Stimulated activated effector memory CD8-positive, alpha-beta T cell treated with anti-CD3 and anti-CD28 coated beads, Interleukin-12 subunit alpha, Interleukin-12 subunit beta, amount 100 ng/mL, for 72 hours (primary cell): ENCODE measurements around the gene MPC2.
"Not testable (repeated sequence)": the region's sequence is repeated elsewhere in the genome, so short reads cannot be mapped to it uniquely, and the experiment has no call there.

Experiments
- ATAC-seq: fragments of 150-1000 bp; cut with Tn5 transposase; 2 replicates; pipeline ENCODE4 v1.10.0; 2021
- DNase-seq, 2 donors: peaks; one replicate each; pipeline ENCODE4 v3.0.0; 2021 to 2022; ENCODE audit warnings: low spot score in 2 of 2
- H3K27ac Mint-ChIP-seq: one replicate; pipeline ENCODE4 v1.8.0; 2022; ENCODE audit warnings: mild to moderate bottlenecking, mixed read lengths
- H3K36me3 Mint-ChIP-seq: one replicate; pipeline ENCODE4 v1.8.0; 2022; ENCODE audit warnings: mild to moderate bottlenecking, mixed read lengths
- H3K4me1 Mint-ChIP-seq: one replicate; pipeline ENCODE4 v1.8.0; 2022; ENCODE audit warnings: mixed read lengths
- H3K4me3 Mint-ChIP-seq: one replicate; pipeline ENCODE4 v1.8.0; 2022; ENCODE audit warnings: mild to moderate bottlenecking, mixed read lengths
- H3K9me3 Mint-ChIP-seq: one replicate; pipeline ENCODE4 v1.8.0; 2022; ENCODE audit warnings: mixed read lengths

Gene MPC2

GRCh38 chr1:167898578-167899222, 38.2 kb downstream of the MPC2 start:
- no peaks in the 10 kb centered on the region for H3K4me1 Mint-ChIP-seq
- no peak for DNase-seq
- no peak overlapping the region for H3K27ac Mint-ChIP-seq
- no peak overlapping the region for H3K4me3 Mint-ChIP-seq
- H3K36me3 Mint-ChIP-seq: no peaks in the 10 kb centered on the region
- H3K9me3 Mint-ChIP-seq: no peaks in the 10 kb centered on the region
- ATAC-seq: no peak

GRCh38 chr1:167893798-167894197, 43.1 kb downstream of the MPC2 start:
- no peaks in the 10 kb centered on the region for H3K9me3 Mint-ChIP-seq
- no peak overlapping the region for H3K4me3 Mint-ChIP-seq
- DNase-seq (no peak), ATAC-seq (no peak)
- no peak overlapping the region for H3K27ac Mint-ChIP-seq
- no peaks in the 10 kb centered on the region for H3K4me1 Mint-ChIP-seq
- no peaks in the 10 kb centered on the region for H3K36me3 Mint-ChIP-seq

DNA sequence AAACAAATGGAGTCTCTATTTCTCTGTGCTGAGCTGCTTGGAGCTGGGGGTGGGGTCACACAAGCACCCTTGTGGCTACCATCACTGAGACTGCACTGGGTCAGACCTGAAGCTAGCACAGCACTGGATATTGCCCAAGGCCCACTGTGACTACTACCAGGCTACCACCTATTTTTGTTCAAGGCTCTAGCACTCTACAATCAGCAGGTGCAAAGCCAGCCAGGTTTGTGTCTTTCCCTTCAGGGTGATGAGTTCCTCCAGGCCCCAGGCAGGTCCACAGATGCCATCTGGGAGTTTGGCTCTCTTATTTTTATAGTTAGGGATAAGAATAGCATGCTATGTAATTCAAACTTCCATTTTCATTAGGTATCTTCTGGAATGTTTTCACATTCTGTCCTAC, 46.5 kb downstream of the MPC2 start:
- Mint-ChIP-seq H3K4me3 (no peak overlapping the region), H3K36me3 (no peaks in the 10 kb centered on the region), H3K9me3 (no peaks in the 10 kb centered on the region), H3K4me1 (no peaks in the 10 kb centered on the region), H3K27ac (no peak overlapping the region)
- ATAC-seq: no peak
- DNase-seq: no peak

GRCh38 chr1:167887187-167887586, 49.7 kb downstream of the MPC2 start:
- H3K27ac Mint-ChIP-seq, DNase-seq, H3K4me3 Mint-ChIP-seq, H3K9me3 Mint-ChIP-seq, H3K4me1 Mint-ChIP-seq, H3K36me3 Mint-ChIP-seq, ATAC-seq: not testable (repeated sequence)

GRCh38 chr1:167882376-167882775, 54.5 kb downstream of the MPC2 start:
- no peak overlapping the region for H3K4me3 Mint-ChIP-seq

GRCh38 chr1:167881786-167882185, 55.1 kb downstream of the MPC2 start:
- no peaks in the 10 kb centered on the region for H3K36me3 Mint-ChIP-seq
- ATAC-seq (no peak), DNase-seq (no peak)
- no peak overlapping the region for H3K27ac Mint-ChIP-seq
- H3K4me1 Mint-ChIP-seq: no peaks in the 10 kb centered on the region
- no peaks in the 10 kb centered on the region for H3K9me3 Mint-ChIP-seq
- no peak overlapping the region for H3K4me3 Mint-ChIP-seq

More at GRCh38 chr1:167882376-167882775, 54.5 kb downstream of the MPC2 start:
- Mint-ChIP-seq H3K9me3 (no peaks in the 10 kb centered on the region), H3K4me1 (no peaks in the 10 kb centered on the region), H3K36me3 (no peaks in the 10 kb centered on the region), H3K27ac (no peak overlapping the region)
- DNase-seq (no peak), ATAC-seq (no peak)

DNA sequence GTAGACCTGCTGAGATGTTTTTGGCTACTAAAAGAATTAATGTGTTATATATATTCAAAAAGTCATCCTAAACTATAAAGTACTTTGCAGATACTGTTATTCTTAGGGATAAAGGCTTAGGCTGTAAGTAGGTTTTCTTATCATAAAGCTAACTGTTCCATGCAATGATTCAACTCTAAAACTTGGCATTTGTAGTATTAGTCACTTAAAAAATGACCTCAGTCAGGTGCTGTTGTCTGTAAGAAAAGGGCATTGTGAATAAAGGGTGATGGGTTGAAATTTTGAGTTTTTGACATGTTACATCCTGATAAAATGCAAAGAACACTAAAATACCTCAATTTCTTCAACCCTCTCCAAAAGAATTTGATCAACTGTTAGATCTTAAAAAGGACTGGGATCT, 55.8 kb downstream of the MPC2 start:
- Mint-ChIP-seq H3K4me1 (no peaks in the 10 kb centered on the region), H3K9me3 (no peaks in the 10 kb centered on the region), H3K27ac (no peak overlapping the region), H3K36me3 (no peaks in the 10 kb centered on the region), H3K4me3 (no peak overlapping the region)
- no peak for DNase-seq
- no peak for ATAC-seq

- no peaks in the 10 kb centered on the region for H3K4me1 Mint-ChIP-seq
- DNase-seq (no peak), ATAC-seq (no peak)
- no peak overlapping the region for H3K27ac Mint-ChIP-seq
- H3K4me3 Mint-ChIP-seq: no peak overlapping the region
- no peaks in the 10 kb centered on the region for H3K36me3 Mint-ChIP-seq
- H3K9me3 Mint-ChIP-seq: no peaks in the 10 kb centered on the region
These were observed 56.3 kb downstream of the MPC2 start for GRCh38 chr1:167880580-167881021.

DNA sequence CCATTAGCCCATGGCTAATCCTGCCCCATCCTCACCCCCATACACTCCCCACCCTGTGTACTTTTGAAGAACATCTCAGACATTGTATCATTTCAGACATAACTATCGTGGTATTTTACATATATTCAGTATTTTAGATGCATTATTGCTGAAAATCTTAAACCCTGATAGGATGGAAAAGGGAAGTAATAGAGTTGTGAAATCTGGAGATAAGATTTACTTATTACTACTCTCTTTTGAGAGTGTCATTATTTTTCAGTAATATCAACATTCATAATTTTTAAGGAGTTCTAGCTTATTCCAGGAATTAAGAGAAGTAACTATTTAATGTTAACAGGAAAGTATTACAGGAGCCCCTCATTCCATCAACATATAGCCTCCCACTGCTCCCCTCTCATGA, 57.4 kb downstream of the MPC2 start:
- DNase-seq (no peak), ATAC-seq (no peak)
- Mint-ChIP-seq H3K36me3 (no peaks in the 10 kb centered on the region), H3K4me3 (no peak overlapping the region), H3K9me3 (no peaks in the 10 kb centered on the region), H3K27ac (no peak overlapping the region), H3K4me1 (no peaks in the 10 kb centered on the region)

DNA sequence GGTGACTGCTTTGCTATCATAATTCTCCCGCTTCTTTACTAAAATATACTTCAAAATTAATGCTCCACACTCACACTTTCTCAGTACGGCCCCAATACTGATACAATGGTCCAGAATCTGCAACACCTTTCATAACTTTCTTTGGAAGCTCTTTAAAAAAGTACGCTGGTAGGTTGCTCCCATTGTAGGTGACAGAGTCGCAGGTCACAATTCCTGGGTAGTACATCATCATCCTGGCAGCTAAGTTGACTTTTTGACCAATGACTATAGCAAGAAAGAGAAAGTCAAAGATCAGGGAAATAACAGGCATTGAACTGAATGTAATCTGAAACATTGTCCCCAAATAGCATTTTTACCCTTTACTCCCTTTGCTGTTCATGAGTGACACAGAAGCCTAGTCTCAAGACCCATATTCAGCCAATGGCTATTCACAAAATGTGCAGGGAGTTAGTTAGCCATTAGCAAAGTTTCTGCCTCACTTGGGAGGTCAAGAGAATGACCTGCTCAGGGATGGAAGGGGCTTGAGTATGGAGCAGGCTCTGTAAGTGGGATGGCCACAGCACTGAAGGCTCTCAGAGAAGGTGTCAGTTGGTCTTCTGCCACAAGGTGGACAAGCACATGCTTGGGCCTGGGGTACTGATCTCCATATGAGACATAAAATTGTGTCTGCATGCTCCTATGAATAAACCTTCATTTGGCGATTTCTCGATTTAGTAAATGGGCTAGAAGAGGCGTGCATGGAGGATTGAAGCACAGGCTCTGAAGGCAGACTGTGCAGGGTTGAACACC, 58.3 kb downstream of the MPC2 start:
- H3K9me3 Mint-ChIP-seq: no peaks in the 10 kb centered on the region
- no peaks in the 10 kb centered on the region for H3K36me3 Mint-ChIP-seq
- ATAC-seq: no peak
- H3K4me1 Mint-ChIP-seq: no peaks in the 10 kb centered on the region
- no peak overlapping the region for H3K27ac Mint-ChIP-seq
- DNase-seq: no peak
- no peak overlapping the region for H3K4me3 Mint-ChIP-seq

DNA sequence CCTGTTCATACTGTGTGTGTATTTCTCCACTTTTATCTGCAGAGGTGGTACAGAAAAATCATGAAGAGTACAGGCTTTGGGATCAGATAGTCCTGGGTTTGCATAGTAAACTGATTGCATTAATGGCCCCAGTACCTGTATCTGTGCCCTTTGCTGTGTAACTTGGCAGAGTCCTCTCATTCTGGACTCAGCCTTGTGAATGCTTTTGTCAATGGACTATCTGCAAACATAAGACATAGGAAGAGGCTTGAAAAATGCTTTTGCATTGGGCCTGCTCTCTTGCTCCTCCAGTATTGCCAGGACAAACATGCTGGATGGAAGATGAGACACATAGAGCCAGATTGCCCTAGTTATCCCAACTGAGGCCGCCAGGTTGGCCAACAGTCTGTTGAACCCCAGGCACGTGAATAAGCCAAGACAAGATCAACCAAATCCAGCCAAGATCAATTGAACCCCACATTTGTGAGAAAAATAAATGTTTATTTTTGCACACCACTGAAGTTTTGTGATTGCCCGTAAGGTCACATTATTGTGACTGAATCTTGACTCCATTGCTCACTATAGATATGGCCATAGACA, 60.2 kb downstream of the MPC2 start:
- no peak for DNase-seq
- Mint-ChIP-seq H3K27ac (no peak overlapping the region), H3K36me3 (no peaks in the 10 kb centered on the region), H3K4me1 (no peaks in the 10 kb centered on the region), H3K4me3 (no peak overlapping the region), H3K9me3 (no peaks in the 10 kb centered on the region)
- no peak for ATAC-seq

- H3K9me3 Mint-ChIP-seq: no peaks in the 10 kb centered on the region
- no peak for ATAC-seq
- H3K4me3 Mint-ChIP-seq: no peak overlapping the region
- H3K27ac Mint-ChIP-seq: no peak overlapping the region
- H3K36me3 Mint-ChIP-seq: no peaks in the 10 kb centered on the region
- DNase-seq: no peak
- no peaks in the 10 kb centered on the region for H3K4me1 Mint-ChIP-seq
These were observed 65.5 kb downstream of the MPC2 start for GRCh38 chr1:167871331-167871730.

DNA sequence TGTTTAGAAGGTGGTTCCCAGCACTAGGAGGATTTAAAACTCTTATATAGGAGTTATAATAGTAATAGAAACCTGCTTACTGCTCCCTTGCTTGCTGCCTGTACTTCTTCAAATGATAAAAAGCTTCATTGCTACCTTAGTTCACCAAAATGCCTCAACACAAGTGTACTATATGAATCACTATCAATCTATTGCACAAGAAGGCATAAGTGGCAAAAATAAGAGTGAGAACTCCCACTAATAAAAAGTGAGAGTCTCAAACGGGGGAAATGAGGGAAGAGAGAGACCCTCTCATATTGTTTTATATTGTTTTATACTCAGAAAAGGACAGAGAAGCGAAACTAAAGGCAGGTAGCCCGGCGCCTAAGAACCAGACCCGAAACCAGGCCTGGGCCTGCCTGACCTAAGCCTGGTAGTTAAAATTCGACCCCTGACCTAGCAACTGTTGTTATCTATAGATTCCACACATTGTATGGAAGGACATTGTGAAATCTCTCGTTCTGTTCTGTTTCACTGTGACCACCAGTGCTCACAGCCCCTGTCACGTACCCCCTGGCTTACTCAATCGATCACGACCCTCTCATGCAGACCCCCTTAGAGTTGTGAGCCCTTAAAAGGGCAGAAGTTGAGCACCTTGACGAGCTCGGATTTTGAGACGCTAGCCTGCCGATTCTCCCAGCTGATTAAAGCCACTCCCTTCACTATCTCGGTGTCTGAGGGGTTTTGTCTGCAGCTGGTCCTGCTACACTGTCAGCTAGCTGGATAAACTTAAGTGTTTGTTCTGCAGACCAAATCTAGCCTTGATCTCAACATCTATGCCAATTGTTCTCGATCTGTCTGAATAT, 67.5 kb downstream of the MPC2 start:
- not testable (repeated sequence) for H3K9me3 Mint-ChIP-seq, ATAC-seq, H3K36me3 Mint-ChIP-seq, H3K27ac Mint-ChIP-seq, H3K4me1 Mint-ChIP-seq, H3K4me3 Mint-ChIP-seq, DNase-seq

GRCh38 chr1:167866739-167867414, 70.0 kb downstream of the MPC2 start:
- H3K9me3 Mint-ChIP-seq, H3K27ac Mint-ChIP-seq, H3K4me1 Mint-ChIP-seq, H3K36me3 Mint-ChIP-seq, DNase-seq, ATAC-seq, H3K4me3 Mint-ChIP-seq: not testable (repeated sequence)
